Mucosa of descending colon (tissue), 3 donors: Measurements from ENCODE around the gene NID1. TPM values are rescaled to one million over a fixed set of nuclear protein-coding genes. Genes with fewer than 3 reads are reported as not detected.

Experiments
- ATAC-seq: fragments of 200-7000 bp; cut with Tn5 transposase; one replicate; pipeline ENCODE4 v1.9.1; 2020; ENCODE audit warnings: mild to moderate bottlenecking, moderate library complexity
- DNase-seq, 3 donors: peaks; one replicate each; pipeline ENCODE4 v3.0.0-alpha.2; 2020
- H3K36me3 ChIP-seq: fragments of 200-600 bp; one replicate; pipeline ENCODE4 v1.8.0; 2021; ENCODE audit warnings: low read depth, mild to moderate bottlenecking
- H3K4me1 ChIP-seq: fragments of 200-600 bp; one replicate; pipeline ENCODE4 v1.8.0; 2021; ENCODE audit warnings: low read depth, mild to moderate bottlenecking
- H3K4me3 ChIP-seq: fragments of 200-600 bp; one replicate; pipeline ENCODE4 v1.8.0; 2021; ENCODE audit warnings: mild to moderate bottlenecking
- H3K9me3 ChIP-seq: fragments of 200-600 bp; one replicate; pipeline ENCODE4 v1.8.0; 2021; ENCODE audit warnings: mild to moderate bottlenecking
- CTCF ChIP-seq: fragments of 200-600 bp; IDR thresholded peaks from one replicate; pipeline ENCODE4 v1.8.0; 2022; ENCODE audit warnings: antibody characterized with exemption, mild to moderate bottlenecking
- intact Hi-C, 2 donors: fragments of 100-400 bp; cut with DNase I in 1 of 2; cut with micrococcal nuclease in 1 of 2; formaldehyde crosslinking; loops; one replicate each; pipeline versions ENCODE4 v1.11.0 to v1.11.1; 2022; cut with DNase I, micrococcal nuclease
- total RNA-seq, 3 donors: library from RNA; stranded (reverse); fragmentation: NEBNext Ultra II Directional in 2 of 3; extraction: Animal tissue kit (Norgen Biotek cat#: 25700) in 2 of 3; gene quantifications; one replicate each; pipeline versions ENCODE4 v1.2.1 to v1.2.4, GENCODE V29; 2021 to 2023
- donor health status: DM: no; HTN: no; CAD: no; lungs with moderate emphysema.
- donor health status: DM: no; HTN: no; CAD: no.
- donor health status: DM: no; HTN: yes; CAD: no.

The NID1 gene
- total RNA-seq, 3 donors from 2014 or later = 7.2 to 118 (median 36.7) TPM

GRCh38 chr1:236060286-236060685 lies 4.6 kb downstream of the NID1 start:
- DNase-seq (no peak), ATAC-seq (no peak)
- H3K4me1 ChIP-seq = peaks cover 17% of the 10 kb centered on the region
- H3K4me3 ChIP-seq = no peak overlapping the region
- intact Hi-C loops = no loop called here
- TF ChIP-seq CTCF = no peak
- no peaks in the 10 kb centered on the region for H3K36me3 ChIP-seq
- H3K9me3 ChIP-seq = no peaks in the 10 kb centered on the region

- peaks cover 5% of the 10 kb centered on the region for H3K4me1 ChIP-seq
- no peaks in the 10 kb centered on the region for H3K36me3 ChIP-seq
- intact Hi-C loops = no loop called here
- TF ChIP-seq CTCF = no peak
- no peak overlapping the region for H3K4me3 ChIP-seq
- no peak for DNase-seq
- no peaks in the 10 kb centered on the region for H3K9me3 ChIP-seq
- ATAC-seq = no peak
Observed at GRCh38 chr1:236059011-236059410, 5.9 kb downstream of the NID1 start.

GRCh38 chr1:236058141-236058934 lies 6.6 kb downstream of the NID1 start:
- TF ChIP-seq CTCF = no peak
- DNase-seq (no peak), ATAC-seq (no peak)
- no peaks in the 10 kb centered on the region for H3K36me3 ChIP-seq
- peaks cover 5% of the 10 kb centered on the region for H3K4me1 ChIP-seq
- H3K9me3 ChIP-seq = no peaks in the 10 kb centered on the region
- no peak overlapping the region for H3K4me3 ChIP-seq
- intact Hi-C loops = no loop called here

GRCh38 chr1:236057546-236057945 lies 7.3 kb downstream of the NID1 start:
- DNase-seq (no peak), ATAC-seq (no peak)
- no peak overlapping the region for H3K4me3 ChIP-seq
- intact Hi-C loops = no loop called here
- H3K9me3 ChIP-seq = no peaks in the 10 kb centered on the region
- TF ChIP-seq CTCF = no peak
- H3K36me3 ChIP-seq = no peaks in the 10 kb centered on the region
- H3K4me1 ChIP-seq = peaks cover 5% of the 10 kb centered on the region

- TF ChIP-seq CTCF = no peak
- no peak for ATAC-seq
Observed at GRCh38 chr1:236052232-236052993, 12.5 kb downstream of the NID1 start.

More at GRCh38 chr1:236052232-236052993, 12.5 kb downstream of the NID1 start:
- H3K9me3 ChIP-seq = no peaks in the 10 kb centered on the region
- no peaks in the 10 kb centered on the region for H3K36me3 ChIP-seq
- intact Hi-C loops = no loop called here
- H3K4me1 ChIP-seq = peaks cover 5% of the 10 kb centered on the region
- H3K4me3 ChIP-seq = no peak overlapping the region
- DNase-seq = no peak
